NCI-H748 (cell line): ENCODE data around the gene CHRNA9.
A peak's percentile ranks its signal among the peaks of the same experiment; 100 is the strongest.

Source experiments
- DNase-seq: peaks from one replicate; lab custom pipeline; 2025; ENCODE audit not compliant: unreplicated experiment; lab: John Stamatoyannopoulos, UW

Gene CHRNA9

GRCh38 chr4:40308528-40309122 is 26.5 kb upstream of the CHRNA9 start:
- no peak for DNase-seq

GRCh38 chr4:40309250-40309774 is 25.8 kb upstream of the CHRNA9 start:
- no peak for DNase-seq

DNA sequence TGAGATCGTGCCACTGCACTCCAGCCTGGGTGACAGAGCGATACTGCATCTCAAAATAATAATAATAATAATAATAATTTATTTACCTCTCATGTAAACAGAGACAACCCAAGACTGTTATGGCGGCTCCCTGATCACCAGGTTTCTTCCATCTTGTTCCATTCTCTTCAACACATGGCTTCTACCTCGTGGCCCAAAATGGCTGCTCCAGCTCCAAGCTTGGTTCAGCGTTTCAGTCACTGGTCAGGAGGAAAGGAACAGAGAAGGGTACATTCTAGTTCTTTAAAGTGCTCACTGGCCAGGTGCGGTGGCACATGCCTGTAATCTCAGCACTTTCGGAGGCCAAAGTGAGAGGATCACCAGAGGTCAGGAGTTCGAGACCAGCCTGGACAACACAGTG is 24.9 kb upstream of the CHRNA9 start:
- DNase-seq, result no peak

GRCh38 chr4:40311811-40312346 is 23.3 kb upstream of the CHRNA9 start:
- DNase-seq, result no peak

GRCh38 chr4:40314951-40315350 is 20.2 kb upstream of the CHRNA9 start:
- no peak for DNase-seq

GRCh38 chr4:40316333-40316781 is 18.8 kb upstream of the CHRNA9 start:
- no peak for DNase-seq

DNA sequence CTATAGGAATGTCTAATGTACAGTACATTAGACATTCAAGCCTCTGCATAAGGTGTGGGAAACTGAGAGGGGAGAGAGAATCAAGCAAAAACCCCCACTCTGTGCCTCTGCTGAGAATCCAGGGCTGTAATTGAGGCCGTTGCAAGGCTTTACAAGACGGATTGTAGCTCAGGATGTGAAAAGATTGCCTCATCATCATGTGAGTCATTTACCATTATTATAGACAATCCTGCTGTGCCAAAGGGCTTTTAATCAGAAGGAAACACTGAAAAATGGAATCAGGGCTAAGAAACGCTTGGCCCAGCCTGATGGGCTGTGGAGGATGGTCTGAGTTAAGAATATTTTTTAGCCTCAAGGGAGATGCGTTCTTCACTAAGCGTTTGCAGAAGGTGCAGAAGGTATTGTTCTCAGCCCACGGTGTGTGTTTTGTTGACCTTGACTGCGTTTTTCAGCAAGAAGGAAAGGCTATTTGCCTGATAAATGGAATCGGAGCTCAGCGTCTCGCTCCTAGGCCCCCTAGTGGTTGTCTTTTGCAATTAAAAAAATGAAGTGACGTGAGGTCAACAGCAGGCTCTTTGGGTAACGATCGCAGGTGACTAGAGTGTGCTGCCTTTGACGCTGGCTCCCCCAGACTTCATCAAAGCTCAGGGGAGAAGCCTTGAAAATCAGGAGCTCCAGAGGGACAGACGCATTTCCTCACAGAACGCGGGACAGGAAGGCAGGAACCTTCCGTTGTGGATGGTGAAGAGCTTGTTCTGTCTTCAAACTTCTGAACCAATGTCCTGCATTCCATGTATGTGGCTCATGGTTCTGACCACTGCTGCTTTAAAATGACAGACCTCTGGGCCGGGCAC is 18.1 kb upstream of the CHRNA9 start:
- DNase-seq, result no peak

- DNase-seq, result no peak
These were observed 17.0 kb upstream of the CHRNA9 start for GRCh38 chr4:40317916-40318658.

DNA sequence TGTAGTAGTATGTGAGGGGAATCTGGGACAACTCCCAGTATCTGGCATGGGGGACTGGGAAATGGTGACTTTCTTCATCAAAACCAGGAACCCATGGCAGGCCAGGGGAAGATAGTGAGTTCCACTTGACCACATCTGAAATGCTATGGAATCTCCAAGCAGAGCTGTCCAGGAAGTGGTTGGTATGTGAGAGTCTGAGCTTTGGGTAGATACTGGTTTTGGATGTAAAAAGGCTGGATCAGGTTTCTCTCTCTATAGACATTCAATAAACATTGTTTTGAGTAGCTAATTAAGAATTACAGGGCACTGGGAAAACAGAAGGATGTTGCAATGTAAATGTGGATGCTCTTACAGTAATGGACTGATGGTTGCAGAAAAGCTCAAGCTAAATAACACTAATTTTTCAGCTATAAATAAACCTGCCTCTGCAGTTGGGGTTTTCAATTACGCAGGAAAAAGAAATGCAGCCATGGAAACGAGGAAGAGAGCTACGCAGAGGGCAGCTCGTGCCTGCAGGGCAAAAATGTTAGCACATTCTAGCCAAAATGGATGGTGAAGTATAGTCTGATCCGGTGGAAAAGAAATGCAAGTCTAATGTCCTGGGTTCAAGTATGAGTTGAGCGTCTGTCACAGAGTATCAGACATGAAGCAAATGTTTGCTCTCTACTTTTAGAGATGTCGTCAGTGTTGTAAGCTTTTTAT is 13.4 kb upstream of the CHRNA9 start:
- peak; percentile 64 for DNase-seq

- peak; percentile 17 for DNase-seq
These were observed 12.3 kb upstream of the CHRNA9 start for GRCh38 chr4:40322811-40323210.

GRCh38 chr4:40323866-40324265 is 11.3 kb upstream of the CHRNA9 start:
- DNase-seq, result no peak

DNA sequence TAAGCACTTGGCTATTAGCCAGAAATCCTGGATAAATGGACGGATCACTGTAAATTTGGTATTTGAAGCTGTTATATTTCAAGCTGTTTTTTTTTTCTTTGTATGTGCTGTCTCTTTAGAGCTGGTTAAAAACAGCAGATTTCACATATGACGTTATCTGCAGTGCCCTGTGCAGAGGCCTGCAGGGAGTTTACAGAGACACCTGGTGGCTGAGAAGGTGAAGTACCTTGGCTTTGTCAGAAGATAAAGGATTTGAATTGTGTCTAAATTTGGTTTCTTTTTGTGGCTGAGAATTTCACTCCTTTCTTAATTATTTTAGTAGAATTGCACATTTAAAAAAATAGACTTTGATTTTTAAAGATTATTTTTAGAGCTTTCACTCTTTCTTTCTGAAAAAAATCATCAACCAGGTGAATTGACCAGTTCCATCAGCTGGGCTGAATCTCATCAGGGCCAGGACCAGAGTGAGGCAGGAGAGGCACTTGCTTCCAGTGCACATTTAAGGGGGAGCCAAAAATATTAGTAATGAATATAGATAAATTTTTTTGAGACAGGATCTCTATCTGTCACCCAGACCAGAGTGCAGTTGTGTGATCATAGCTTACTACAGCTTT is 9.6 kb upstream of the CHRNA9 start:
- DNase-seq, result peak; percentile 69

DNA sequence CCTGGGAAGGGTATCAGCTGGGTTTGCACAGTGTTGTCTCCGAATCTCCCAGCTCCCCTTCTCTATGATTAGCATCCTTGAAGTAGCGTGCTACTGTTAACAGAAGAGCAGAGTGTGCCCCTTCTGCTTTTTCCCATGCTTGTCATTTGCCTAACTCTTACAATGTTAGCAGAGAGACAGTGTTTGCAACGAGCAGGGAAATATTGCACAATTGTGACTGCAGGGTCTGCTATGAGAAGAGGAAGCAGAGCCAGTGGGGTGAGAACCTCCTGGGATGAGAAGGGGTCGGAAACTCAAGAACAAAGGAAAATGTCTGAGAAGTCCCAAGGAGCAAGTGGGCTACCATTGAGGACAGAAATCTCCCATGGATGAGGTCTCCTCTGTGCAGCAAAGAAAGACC is 7.8 kb upstream of the CHRNA9 start:
- DNase-seq, result no peak

- no peak for DNase-seq
These were observed 6.8 kb upstream of the CHRNA9 start for GRCh38 chr4:40328383-40328782.

DNA sequence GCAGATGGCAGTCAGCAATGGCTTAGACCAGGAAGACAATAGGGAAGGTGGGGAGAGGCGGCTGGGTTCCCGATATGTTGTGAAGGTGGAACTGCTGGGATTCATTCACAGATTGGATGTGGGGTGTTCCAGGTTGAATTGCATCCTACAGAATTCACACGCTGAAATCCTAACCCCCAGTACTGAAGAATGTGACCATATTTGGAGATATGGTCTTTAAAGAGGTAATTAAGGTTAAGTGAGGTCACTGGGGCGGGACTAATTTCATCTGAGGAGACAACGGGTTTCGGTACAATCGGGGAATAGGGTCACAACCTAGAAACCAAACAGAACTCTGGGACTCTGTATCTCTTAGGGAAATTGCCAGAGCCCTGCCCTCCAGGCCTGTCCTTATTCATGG is 5.3 kb upstream of the CHRNA9 start:
- no peak for DNase-seq

DNA sequence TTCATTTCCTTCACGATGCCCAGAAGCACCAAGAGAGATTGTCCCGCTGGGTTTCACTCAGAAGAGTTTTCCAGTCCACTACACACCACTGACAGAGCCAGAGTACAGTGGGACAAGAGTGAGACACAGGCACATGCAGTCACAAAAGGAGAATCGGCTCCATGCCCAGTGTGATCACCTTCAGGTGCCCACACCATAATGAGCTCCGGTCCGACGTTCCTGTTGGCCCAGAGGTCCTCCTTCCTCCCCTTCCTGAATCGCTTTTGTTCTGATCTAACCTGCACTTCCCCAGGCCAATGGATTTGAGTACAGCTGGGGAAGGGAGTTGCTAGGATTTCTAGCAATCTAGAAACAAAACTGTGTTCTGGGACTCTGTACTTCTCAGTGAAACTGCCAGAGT is 4.6 kb upstream of the CHRNA9 start:
- DNase-seq, result no peak

- no peak for DNase-seq
These were observed 3.9 kb upstream of the CHRNA9 start for GRCh38 chr4:40331101-40331745.

GRCh38 chr4:40331961-40332360 is 3.2 kb upstream of the CHRNA9 start:
- no peak for DNase-seq

DNA sequence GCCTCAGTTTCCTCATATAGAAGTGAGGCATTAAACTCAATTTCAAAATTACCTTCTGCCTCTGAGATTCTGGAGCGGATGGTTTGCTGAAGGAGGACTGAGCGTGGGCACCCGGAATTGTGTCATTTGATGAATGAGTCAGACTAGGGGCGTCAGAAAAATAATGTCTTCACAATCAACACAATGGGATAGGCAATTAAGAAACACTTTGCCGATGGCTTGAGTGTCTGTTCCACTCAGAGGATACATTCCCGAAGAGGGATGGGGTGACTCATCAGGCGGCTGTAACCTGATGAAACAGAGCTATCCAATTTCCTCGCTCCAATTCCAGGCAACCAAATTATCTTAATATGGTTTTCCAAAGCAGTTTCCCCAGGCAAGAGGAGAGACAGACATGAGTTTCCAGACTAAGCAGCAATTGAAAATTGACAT is 1.2 kb upstream of the CHRNA9 start:
- peak; percentile 75 for DNase-seq

DNA sequence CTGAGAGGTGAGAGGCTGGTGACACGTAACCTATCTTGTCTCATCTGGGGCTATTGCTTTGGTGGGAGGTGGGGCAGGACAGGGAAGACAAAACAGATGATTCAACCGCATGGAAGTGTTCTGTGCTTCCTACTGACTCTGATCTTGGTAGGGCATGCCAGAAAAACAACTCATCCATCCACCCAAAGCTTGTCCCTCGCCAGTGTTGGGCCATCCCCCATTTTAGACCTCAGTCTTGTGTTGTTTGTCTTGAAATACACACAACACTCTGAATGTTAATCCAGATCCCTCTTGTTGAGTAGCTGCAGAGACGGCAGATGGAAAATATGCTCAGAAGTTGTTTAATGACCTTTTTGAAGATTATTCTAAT is 377 bp downstream of the CHRNA9 start:
- no peak for DNase-seq
